HG03045 (cell line): ENCODE results near the gene ECM2.

ENCODE experiments used
- ATAC-seq: cut with Tn5 transposase; IDR thresholded peaks from one replicate; pipeline ENCODE4 v1.9.1; 2021; ENCODE audit warnings: mild to moderate bottlenecking, moderate library complexity; ENCODE audit not compliant: unreplicated experiment

ECM2 gene

GRCh38 chr9:92468206-92468605 is 67.6 kb downstream of the ECM2 start:
- no peak for ATAC-seq

- ATAC-seq = no peak
These were observed 68.3 kb downstream of the ECM2 start for GRCh38 chr9:92467511-92467910.

DNA sequence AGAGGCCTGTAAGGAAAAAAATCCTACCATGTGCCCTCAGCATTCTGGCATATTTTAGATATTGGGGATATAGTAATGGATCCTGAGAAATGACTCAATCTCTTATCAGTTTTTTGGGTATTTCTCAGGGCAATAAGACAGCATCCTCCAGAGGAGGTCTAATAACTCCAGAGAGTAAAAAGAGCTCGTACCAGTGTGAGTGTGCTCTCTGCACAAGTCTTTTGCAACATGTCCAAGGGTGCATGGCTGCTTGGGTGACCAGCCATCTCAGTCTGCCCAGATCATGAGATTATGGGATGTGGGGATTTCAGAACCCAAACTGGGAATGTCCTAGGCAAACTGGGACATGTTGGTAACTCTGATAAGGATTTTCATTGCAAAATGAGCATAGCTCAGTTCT is 68.7 kb downstream of the ECM2 start:
- ATAC-seq = no peak

DNA sequence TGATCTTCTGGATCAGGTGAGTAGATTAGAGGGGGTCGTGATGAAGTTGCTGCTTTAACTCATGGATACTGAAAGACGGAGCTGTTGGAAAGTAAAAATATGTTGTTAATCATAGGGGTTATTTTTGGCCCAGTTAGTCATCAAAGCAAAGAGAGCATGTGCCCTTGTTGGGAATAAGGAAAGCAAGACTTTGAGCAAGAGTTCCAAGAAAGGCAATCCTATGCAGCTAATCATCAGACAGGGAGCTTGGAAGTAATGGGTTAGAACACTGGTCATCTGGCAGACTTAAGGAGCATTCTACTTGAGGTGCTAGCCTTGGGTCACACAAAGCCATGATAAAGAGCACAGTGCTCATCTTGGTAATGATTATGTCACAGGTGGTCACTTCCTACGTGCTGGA is 71.8 kb downstream of the ECM2 start:
- ATAC-seq = no peak

GRCh38 chr9:92463387-92463786 is 72.4 kb downstream of the ECM2 start:
- no peak for ATAC-seq

- no peak for ATAC-seq
These were observed 78.2 kb downstream of the ECM2 start for GRCh38 chr9:92457576-92457975.

DNA sequence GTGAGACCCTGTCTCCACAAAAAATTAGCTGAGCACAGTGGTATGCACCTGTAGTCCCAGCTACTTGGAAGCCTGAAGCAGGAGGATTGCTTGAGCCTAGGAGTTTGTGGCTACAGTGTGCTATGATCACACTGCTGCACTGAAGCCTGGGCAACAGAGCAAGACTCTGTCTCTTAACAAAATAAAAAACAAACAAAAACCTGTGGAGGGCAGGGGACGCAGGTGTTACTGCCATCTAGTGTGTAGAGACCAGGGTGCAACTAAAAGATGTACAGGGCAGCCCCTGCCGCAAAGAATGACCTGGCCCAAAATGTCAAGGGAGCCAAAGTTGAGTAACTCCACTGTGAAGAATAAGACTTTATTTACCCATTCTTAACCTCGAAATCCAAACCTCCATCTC is 80.6 kb downstream of the ECM2 start:
- ATAC-seq = no peak

- ATAC-seq = no peak
These were observed 89.3 kb downstream of the ECM2 start for GRCh38 chr9:92446536-92446935.
